GM19238 (cell line): ENCODE measurements around the gene DNTT.
A peak's percentile ranks its signal among the peaks of the same experiment; 100 is the strongest.

Source experiments
- DNase-seq: peaks from one replicate; pipeline ENCODE4 v3.0.0; 2011; ENCODE audit warnings: low spot score; ENCODE audit not compliant: insufficient read length

Gene DNTT

DNA sequence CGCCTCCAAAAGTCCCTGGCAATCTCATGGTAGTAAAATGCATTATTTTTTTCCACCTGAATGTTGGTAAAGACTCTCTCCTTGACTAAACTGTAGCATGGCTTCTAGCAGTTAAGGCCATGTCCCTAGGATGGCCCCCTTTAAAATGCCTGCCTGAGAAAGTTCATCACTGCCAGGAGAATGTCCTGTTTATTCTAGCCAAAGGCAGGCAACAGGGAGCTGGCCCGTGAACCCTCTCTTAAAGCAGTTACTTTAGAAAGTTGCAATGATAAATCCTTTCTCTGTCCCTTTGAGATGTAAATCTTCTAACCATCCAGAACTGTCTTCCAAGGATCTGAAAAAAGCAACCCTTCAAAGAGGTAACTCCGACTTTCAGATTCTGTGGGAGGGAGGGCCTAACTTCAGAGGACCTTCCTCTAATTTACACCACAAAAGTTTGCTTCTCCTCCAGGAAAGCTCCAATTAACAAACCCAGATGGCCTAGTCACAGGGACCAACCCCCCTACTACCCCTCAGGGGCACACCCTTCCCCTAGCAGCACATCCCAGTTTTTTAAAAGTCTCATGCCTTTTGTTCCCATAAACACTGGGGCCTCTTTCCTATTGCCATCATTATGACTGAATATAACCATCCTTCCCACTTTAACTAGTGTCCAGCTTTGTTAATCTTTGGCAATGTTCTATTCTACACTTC, 5.5 kb downstream of the DNTT start:
- DNase-seq = no peak

DNA sequence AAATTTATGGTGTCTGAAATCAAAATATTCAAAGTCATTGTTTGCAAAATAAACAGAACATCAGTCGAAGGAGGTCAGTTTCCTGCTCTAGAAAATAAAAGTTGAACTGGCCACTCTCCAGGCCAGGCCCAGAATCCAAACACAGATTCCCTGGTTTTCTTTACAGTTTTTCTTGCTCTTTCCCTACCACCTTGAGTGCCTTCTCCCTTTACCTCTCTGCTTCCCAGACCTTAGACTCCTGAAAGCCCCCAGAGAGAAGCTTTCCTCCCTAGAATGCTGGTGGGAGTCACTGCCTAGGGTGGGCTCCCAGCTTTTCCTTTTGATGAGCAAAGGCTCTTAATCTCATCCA, 6.1 kb downstream of the DNTT start:
- no peak for DNase-seq

DNA sequence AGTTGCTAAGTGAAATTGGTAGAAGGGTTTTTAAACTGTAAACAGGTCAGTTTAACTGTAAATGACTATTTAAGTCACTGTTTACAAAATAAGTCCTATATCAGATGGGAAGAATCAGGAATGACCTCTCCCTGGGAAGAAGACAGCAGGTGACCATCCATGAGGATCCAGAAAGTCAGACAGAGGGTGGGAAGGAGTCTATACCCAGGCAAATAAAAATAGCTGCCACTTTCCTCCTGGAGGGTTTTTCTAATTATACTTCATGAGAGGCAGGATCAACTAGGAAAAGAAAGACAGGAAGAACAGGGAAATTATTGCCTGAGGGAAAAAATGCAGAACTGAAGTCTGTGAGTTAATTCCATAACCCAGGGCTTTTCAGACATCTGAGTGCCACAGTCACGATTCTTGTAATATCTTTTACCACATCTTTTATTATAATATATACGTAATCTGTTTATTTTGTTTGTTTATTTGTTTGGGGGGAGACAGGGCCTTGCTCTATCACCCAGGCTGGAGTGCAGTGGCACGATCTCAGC, 7.0 kb downstream of the DNTT start:
- no peak for DNase-seq

DNA sequence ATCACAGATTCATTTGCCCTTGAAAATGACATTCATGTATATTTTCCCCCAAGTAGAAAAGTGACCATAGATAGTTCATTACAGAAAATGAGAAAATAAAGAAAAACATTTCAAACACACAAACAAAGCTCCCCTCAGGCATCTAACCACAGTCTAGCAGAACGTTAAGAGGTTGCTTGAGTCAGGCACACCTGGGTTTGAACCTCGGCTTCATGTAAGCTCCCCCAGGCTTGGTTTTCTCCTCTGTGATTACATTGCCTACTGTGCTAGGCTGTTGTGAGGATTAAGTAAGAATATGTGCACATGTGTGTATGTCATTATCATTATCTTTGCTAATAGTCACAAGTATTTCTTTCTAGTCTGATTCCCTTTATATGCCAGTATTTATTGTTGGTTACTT, 9.1 kb downstream of the DNTT start:
- no peak for DNase-seq

DNA sequence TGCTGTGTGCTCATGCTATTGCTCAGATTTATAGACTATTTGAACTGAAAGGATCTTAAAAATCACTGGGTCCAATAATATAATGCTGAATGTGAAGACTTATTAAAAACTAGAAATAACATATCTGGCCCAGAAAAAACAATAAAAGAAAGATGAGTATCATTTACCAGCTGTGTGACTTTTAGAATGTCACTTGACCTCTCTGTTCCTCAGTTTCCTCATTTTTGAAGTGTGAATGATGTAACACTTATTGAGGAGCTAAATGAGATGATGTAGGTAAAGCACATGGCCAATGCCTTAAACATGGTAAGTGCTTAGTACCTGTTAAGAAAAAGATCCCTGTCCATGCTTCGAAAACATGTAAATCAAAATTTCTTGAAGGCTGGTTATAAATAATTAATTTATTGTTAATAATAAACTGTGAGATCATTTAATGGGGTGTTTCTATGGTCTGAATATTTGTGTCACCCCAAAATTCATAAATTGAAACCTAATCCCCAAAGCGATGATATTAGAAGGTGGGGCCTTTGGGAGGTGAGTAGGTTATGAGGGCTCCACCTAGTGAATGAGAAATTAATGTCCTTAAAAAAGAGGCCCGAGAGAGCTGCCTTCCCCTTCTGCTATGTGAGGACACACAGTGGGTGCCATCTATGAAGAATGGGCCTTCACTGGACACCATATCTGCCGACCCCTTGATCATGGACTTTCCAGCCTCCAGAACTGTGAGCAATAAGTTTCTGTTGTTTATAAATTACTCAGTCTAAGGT, 13.0 kb downstream of the DNTT start:
- DNase-seq = no peak

DNA sequence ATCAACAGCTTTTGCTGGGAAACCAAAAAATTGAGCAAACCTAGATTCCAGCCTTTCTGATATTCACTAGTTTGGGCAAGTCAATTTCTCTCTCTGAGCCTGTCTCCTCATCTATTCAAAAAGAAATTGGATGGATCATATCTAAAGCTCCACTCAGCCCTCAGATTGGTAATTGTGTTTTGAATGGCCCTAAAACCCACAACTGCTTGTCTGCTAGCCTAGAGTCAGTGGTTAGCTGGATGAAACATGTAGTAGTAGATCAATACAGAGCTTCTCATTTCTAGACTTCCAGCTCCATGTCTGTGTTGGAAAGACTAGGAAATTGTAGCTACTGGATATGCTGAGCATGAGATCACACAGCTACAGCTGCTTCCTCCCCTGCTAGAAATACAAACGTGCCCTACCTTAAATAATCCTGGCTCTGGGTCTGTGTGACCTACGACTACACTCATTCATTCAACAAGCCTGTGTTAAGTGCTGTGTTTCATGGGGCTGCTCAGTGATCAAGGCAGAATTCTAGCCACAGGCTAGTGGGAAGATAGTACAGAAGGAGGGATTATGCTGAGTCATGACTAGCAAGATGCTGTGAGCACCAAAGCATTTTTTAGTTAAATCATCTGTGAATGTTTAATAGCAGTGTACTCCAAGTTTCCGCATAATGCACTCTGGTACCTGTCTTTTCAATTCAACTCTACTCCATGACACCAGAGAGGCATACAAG, 15.7 kb downstream of the DNTT start:
- DNase-seq = no peak

DNA sequence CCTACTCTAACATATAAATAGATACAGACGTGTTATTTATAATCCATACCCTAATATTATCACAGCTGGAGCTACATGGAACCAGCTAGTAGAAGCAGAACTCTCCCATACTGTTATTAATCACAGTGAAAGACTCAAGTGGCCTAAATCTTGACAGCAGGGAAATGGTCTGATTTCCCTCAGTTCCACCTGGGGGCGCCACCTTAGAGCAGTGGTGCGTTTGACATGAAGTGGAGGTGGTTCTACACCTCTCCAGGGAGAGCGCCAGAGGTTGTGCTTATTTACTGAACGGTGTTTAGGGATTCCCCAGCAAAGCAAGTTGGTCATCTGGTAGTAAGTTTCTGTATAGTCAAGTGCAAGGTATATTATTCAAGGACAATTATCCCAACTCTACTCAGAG, 17.6 kb downstream of the DNTT start:
- DNase-seq = no peak

DNA sequence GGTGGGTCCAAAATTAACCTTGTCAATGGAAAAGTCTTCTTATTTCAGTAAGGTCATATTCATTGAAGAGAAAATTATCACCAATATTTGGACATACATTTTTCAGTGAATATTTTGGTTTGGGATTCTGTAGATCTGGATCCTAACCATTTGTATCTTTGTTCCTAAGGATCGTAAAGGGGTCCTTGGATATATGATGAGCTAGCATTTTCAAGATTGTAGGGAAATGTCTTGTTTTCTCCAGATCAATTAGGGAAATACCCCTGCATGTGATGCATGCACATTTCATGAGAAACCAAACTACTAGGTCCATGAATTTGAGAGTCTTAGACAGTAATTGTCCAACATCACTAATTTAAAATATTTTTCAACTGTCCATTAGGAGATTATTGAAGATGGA, 18.0 kb downstream of the DNTT start:
- no peak for DNase-seq

DNA sequence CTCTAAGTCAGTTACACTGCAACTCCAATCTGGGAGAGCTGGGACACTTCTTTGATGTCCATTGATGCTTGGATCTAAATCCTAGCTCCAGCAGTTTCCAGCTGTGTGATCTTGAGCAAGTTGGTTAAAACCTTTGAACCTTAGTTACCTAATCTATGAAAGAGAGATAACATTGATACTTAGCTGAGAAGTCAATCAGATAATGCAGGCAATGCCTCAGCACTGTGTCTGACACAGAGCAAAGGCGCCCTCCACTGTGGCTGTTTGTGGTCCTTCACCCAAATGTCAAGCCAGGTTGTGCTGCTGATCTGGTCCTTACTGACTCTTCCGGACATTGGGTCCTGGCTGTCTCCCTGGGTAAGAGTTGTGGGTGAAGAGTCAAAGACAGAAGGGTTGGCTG, 20.2 kb downstream of the DNTT start:
- no peak for DNase-seq

DNA sequence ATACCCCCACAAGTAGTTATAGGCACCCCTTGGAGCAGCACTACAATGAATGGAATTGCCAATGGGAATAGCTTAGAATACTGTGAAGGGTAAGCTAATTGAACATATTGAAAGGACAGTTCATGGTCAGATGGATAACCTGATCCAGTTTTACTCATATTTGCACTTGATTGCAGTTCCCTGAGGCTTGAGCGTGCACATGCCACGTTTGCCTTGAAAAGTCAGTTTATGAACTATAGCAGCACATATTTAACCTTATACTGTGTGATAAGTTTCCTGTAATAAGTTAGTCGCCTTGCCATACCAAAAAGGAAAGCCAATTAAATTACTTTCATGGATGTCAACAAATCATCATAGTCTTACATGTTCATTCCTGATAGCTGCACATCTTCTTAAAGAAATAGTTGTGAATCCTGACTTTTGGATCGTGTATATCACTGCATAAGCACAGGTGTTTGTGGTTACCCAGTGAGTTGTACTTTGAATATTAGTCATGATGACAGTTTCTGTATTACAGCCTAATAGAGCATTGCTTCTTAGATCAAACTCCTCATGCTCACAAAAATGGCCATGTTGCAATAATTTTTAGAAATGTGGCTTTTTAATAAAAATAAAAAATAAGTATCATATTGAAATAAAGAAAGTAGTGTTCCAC, 21.6 kb downstream of the DNTT start:
- peak; percentile 23 for DNase-seq

DNA sequence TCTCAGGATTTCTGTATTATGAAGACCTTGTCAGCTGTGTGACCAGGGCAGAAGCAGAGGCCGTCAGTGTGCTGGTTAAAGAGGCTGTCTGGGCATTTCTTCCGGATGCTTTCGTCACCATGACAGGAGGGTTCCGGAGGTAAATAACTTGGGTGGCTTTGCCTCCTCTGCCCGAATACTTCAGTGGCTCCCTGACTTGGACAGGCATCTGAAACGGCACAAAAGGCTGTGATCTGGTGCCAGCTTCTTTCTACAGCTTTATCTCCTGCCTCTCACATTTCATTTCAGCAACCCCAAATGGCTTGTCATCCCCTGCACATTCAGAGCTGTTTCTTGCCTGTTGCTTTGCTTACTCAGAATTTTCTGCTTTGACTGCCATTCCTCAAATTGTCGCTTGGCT, 23.2 kb downstream of the DNTT start:
- DNase-seq = no peak

DNA sequence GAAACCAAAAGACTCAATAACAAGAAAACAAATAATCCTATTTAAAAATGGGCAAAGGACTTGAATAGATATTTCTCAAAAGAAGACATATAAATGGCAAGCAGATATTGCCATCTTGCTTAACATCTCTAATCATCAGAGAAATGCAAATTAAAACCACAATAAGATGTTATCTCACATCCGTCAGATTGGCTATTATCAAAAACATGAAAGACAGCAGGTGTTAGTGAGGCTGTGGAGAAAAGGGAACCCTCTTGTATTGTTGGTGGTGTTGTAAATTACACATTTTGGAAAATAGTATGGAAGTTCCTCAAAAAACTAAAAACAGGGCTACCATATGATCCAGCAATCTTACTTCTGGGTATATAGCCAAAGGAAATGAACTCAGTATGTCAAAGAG, 28.9 kb downstream of the DNTT start:
- no peak for DNase-seq

DNA sequence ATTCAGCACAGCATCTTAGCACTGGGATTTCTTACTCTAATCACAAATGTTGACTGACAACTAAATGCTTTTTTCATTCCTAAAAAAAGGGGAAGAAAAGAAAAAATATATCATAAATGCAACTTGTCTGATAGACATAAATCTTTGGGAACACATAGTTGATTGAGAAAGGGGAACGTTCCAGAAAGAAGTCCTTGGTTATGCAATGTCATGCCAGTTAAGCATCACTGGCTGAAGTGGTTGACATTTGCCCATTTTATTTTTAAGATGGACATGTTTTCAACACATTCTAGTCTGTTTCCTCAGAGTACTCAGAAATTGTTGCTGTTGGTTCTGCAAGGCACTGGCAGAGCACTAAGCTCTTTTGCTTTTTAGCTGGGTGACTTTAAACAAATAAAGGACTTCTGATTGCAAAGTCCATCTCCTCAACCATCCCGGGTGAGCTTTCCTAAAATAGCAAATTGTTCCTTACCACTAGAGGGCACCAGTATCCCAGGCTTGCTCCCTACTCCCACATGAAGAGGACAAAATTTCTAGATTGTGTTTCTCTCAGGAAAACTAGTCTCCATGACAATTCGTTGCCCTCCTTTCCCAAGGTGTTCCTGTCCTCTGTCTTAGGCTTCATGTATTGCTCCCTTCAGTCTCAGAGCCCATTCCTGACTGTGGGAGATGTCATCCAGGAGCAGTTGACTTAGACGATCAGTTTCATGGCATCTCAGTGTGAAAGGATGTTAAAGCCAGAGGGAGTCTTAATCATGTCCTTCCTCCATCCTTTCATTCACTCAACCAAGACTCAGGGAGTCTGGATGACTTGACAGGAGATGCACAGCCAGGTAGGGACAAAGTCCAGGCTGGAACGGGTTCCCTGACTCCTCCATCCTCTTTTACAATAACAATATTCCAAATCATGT, 30.6 kb downstream of the DNTT start:
- DNase-seq = no peak

DNA sequence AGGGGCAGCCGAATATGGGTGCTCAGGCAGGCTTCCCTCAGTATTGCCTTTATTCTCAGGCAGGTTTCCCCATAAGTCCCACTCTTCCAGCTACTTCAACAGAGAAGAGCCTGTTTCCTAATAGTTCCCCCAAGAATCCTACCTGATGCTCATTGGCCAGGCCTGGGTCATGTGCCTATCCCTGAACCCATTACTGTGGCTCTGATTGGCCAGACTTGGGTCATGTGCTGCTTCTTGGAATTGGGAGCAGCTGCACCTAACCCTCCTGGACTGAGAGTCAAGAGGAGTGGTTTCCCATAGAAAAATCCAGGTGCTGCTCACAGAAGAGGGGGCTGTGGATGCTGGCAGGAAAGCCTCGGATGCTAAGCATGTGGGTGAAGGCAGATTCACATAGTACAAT, 32.9 kb downstream of the DNTT start:
- no peak for DNase-seq

DNA sequence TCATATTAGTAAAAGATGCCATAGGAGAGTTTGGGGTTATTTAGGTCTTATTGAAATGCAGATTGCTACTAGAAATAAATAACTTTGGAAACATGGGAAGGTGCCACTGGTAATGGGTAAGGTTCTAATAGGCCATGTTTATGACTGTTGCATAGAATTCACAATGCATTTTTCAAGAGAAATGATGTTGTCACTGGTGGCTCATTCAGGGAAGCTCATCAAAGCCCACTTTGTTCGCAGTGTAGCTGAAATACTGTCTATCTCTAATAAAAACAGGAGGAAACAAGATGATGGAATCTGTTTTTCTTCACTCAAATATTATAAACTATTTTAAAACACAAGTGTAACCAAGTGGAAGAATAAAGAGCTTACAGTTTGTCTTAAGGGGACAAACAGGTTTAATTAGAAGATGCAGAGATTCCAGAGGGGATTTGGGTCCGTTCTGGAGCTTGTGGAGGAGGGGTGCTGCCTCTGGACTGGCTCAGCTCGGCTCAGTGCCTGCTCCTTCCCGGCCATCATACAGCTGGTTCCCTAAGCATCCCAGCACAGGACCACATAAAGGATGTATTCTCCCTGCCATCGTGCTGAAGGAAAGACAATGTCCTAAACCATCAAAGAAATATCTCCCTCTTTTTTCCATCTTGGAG, 34.2 kb downstream of the DNTT start:
- no peak for DNase-seq

DNA sequence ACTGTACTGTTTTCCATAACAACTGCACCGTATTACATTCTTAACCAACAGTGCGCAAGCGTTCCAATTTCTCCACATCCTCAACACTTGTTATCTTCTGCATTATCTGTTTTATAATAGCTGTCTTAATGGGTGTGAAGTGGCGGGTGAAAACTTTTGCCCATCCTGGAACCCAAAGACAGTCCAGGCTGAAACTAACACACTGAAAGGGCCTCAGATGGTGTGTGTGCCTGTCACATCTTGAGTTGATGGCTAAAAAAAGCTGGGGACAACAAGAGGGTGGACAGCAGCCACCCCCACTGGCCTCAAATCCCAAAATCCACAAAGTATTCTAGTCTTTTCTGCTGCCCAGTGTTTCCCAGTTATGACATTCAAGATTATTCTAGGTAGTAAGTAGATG, 35.1 kb downstream of the DNTT start:
- DNase-seq = no peak

DNA sequence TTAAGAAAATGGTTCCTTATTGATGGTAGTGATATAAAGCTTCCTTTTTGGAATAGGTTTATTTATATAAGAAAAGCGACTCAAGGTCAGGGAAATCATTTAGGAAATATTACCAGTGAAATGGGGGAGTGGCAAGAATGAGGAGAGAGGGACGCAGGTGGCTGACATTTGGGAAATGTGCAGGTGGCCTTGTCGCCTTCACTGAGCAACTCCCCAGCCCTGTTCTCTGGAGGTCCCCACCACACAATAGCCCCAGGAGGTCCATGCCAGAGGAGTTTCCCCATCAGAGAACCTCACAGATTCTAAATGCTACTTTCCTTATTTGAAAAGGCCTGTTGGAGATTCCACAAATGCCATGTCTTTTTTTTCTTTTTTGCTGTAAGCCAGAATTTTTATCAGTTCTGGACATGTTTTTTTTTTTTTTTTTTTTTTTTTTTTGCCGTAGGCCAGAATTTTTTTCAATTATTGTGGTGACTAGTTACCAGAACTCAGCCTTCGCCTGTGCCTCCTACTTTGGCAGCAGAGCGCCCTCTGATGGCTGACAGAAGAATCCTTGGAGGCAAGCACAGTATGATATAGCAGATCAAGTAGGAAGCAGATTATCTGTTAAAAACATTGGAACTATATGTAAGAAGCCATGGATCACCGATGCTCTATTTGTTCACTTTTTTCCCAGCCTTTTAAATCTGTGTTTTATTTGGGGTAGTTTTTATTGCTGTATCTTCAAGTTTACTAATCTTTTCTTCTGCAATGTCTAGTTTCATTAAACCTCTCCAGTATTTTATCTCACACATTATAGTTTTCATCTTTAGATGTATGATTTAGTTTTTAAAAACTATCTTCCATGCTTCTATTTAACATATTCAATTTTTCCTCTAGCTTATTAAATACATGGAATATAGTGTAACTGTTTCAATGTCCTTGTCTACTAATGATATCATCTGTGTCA, 36.0 kb downstream of the DNTT start:
- peak; percentile 30 for DNase-seq

DNA sequence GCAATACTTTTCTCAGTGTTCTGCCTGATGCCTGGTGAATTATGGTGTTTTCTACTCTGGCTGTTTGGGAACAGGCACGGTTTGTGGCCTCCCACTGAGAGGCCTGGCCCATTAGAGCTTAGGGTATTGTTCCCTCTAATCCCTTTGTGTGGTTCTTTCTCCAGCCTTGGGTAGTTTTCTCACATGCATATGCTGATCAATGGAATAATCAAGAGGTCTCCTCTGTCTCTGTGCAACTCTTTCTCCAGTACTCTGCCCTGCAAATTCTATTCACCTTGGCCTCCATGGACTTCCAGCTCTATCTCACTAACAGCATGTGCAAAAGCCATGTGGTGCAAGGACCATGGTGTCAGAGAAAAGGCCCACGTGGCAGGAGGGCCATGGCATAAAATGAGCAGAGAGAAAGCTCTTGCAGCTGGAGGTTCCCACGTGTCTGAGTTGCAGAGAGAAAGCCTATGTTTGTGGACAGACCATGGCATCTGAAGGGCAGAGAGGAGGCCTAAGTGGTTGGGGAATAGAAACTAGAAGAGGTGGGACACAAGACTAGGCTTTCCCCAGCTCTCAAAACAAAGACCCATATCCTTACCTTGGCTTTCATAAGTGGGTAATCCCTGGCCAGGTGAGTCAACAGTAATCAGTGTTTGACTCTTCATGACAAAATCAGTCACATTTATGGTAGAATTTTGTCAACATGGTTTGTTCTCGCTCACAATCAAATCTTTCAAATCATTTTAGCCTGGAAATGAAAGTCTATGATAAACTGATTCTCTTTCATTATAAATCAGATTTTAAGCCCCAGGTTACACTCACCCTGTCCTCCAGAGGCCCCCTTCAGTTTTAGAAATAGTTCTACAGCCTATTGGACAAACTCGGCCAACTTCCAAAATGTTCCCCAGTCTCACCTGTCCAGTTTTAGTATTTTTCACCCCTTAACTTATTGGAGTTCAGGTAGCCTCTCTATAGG, 37.3 kb downstream of the DNTT start:
- DNase-seq = no peak
